Testis (tissue), 2 donors: Measurements from ENCODE around the gene CFAP299.
"Not testable (repeated sequence)": the region's sequence is repeated elsewhere in the genome, so short reads cannot be mapped to it uniquely, and the experiment has no call there.

Experiments
- POLR2A ChIP-seq: fragments of 450-650 bp; IDR thresholded peaks from one replicate; pipeline ENCODE4 v1.6.1; 2017; ENCODE audit warnings: antibody characterized with exemption, mild to moderate bottlenecking, moderate library complexity
- TF ChIP-seq, protein P1 (sequence below), 3 experiments: fragments of 450-650 bp in 2 of 3; fragments of 200-600 bp in 1 of 3; sonication (generic) in 1 of 3; IDR thresholded peaks; one replicate each; pipeline ENCODE4 v1.5.1; 2016 to 2019; ENCODE audit warnings: antibody characterized with exemption in 3 of 3, mild to moderate bottlenecking in 2 of 3, moderate library complexity in 1 of 3

DNA sequence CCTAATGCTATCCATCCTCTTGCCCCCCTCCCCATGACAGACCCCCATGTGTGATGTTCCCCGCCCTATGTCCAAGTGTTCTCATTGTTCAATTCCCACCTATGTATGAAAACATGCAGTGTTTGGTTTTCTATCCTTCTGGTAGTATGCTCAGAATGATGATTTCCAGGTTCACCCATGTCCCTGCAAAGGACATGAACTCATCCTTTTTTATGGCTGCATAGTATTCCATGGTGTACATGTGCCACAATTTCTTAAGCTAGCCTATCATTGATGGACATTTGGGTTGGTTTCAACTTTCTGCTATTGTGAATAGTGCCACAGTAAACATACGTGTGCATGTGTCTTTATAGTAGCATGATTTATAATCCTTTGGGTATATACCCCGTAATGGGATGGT lies 334.6 kb downstream of the CFAP299 start:
- TF ChIP-seq, protein P1, sequence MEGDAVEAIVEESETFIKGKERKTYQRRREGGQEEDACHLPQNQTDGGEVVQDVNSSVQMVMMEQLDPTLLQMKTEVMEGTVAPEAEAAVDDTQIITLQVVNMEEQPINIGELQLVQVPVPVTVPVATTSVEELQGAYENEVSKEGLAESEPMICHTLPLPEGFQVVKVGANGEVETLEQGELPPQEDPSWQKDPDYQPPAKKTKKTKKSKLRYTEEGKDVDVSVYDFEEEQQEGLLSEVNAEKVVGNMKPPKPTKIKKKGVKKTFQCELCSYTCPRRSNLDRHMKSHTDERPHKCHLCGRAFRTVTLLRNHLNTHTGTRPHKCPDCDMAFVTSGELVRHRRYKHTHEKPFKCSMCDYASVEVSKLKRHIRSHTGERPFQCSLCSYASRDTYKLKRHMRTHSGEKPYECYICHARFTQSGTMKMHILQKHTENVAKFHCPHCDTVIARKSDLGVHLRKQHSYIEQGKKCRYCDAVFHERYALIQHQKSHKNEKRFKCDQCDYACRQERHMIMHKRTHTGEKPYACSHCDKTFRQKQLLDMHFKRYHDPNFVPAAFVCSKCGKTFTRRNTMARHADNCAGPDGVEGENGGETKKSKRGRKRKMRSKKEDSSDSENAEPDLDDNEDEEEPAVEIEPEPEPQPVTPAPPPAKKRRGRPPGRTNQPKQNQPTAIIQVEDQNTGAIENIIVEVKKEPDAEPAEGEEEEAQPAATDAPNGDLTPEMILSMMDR (IDR thresholded peaks at IDR 0.05), result not testable (repeated sequence)
- TF ChIP-seq POLR2A, result not testable (repeated sequence)
